ENCODE results near the gene DEPP1.

DEPP1 gene

DNA sequence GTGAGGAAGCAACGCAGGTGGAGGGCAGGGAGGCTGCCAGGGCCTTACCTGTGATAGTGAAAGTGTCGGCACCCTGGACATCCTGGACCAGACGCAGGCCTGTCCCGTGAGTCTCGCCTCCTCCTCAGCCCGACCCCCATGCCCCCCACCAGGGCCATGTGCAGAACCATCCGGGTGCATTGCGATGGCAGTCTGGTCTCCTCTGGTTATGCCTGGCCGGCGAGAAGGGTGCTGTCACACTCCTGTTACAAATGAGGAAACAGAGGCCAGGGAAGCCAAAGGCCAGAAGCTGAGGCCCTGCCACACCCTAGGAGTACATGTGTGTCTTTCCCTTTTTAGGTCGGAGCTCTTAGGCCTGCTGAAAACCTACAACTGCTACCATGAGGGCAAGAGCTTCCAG, 7.2 kb downstream of the DEPP1 start:
- Histone ChIP-seq H3K4me3 (ENCODE audit: low read length, poor library complexity, severe bottlenecking) (no peak overlapping the region), H3K4me1 (ENCODE audit: insufficient read depth, low read length, poor library complexity, severe bottlenecking) (peaks cover 55% of the 10 kb centered on the region), H3F3A (ENCODE audit: low read depth) (no peaks in the 10 kb centered on the region), H3K27me3 (ENCODE audit: insufficient read depth, low read length, poor library complexity, severe bottlenecking) (no peaks in the 10 kb centered on the region), H2AFZ (ENCODE audit: low read length) (no peak overlapping the region), H3K9me3 (ENCODE audit: insufficient read depth, low read depth, low read length) (no peaks in the 10 kb centered on the region), H3K9ac (ENCODE audit: low read depth, low read length, poor library complexity, severe bottlenecking) (no peak overlapping the region), H3K9me2 (replicated peaks; ENCODE audit: low read depth, low read length) (no peaks in the 10 kb centered on the region), H3K36me3 (ENCODE audit: insufficient read depth, low read length) (no peaks in the 10 kb centered on the region), H3K79me2 (ENCODE audit: insufficient read depth, low read length) (no peaks in the 10 kb centered on the region), H4K20me1 (ENCODE audit: insufficient read depth, low read length, poor library complexity, severe bottlenecking) (no peaks in the 10 kb centered on the region), H3K4me2 (ENCODE audit: low read depth, low read length, poor library complexity, severe bottlenecking) (no peak overlapping the region)
- TF ChIP-seq, protein P1, sequence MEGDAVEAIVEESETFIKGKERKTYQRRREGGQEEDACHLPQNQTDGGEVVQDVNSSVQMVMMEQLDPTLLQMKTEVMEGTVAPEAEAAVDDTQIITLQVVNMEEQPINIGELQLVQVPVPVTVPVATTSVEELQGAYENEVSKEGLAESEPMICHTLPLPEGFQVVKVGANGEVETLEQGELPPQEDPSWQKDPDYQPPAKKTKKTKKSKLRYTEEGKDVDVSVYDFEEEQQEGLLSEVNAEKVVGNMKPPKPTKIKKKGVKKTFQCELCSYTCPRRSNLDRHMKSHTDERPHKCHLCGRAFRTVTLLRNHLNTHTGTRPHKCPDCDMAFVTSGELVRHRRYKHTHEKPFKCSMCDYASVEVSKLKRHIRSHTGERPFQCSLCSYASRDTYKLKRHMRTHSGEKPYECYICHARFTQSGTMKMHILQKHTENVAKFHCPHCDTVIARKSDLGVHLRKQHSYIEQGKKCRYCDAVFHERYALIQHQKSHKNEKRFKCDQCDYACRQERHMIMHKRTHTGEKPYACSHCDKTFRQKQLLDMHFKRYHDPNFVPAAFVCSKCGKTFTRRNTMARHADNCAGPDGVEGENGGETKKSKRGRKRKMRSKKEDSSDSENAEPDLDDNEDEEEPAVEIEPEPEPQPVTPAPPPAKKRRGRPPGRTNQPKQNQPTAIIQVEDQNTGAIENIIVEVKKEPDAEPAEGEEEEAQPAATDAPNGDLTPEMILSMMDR (conservative IDR thresholded peaks at IDR 0.05; ENCODE audit: low read length): no peak
- TF ChIP-seq EZH2phosphoT487 (IDR thresholded peaks at IDR 0.05; ENCODE audit: borderline replicate concordance): no peak

DNA sequence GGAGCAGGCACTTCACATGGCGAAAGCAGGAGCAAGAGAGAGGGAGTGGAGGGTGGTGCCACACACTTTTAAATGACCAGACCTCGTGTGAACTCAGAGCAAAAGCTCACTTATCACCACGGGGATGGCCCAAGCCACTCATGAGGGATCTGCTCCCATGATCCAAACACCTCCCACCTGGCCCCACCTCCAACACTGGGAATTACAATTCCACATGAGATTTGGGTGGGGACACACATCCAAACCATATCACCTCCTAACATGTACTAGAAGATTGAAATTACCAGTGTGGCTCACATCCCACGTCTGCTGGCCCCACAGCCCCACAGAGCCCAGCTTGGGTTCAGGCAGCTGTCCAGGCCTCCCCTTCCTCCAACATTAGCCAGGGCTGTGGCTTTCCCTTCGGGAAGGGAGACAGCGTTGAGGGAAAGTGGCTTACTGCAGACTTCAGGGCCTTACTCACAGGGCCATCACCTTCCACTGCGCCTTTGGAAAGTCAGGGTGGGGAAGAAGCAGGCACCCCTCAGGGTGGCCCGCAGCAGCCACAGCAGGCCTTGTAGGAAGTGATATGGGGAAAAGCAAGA, 7.7 kb downstream of the DEPP1 start:
- Histone ChIP-seq H3K4me3 (ENCODE audit: low read length, poor library complexity, severe bottlenecking) (no peak overlapping the region), H3K27me3 (ENCODE audit: insufficient read depth, low read length, poor library complexity, severe bottlenecking) (no peaks in the 10 kb centered on the region), H3K4me1 (ENCODE audit: insufficient read depth, low read length, poor library complexity, severe bottlenecking) (peaks cover 57% of the 10 kb centered on the region), H2AFZ (ENCODE audit: low read length) (no peak overlapping the region), H3F3A (ENCODE audit: low read depth) (no peaks in the 10 kb centered on the region), H4K20me1 (ENCODE audit: insufficient read depth, low read length, poor library complexity, severe bottlenecking) (no peaks in the 10 kb centered on the region), H3K9ac (ENCODE audit: low read depth, low read length, poor library complexity, severe bottlenecking) (no peak overlapping the region), H3K4me2 (ENCODE audit: low read depth, low read length, poor library complexity, severe bottlenecking) (no peak overlapping the region), H3K79me2 (ENCODE audit: insufficient read depth, low read length) (no peaks in the 10 kb centered on the region), H3K9me2 (replicated peaks; ENCODE audit: low read depth, low read length) (no peaks in the 10 kb centered on the region), H3K36me3 (ENCODE audit: insufficient read depth, low read length) (no peaks in the 10 kb centered on the region), H3K9me3 (ENCODE audit: insufficient read depth, low read depth, low read length) (no peaks in the 10 kb centered on the region)
- no peak for TF ChIP-seq EZH2phosphoT487 (IDR thresholded peaks at IDR 0.05; ENCODE audit: borderline replicate concordance)
- TF ChIP-seq, protein P1 (conservative IDR thresholded peaks at IDR 0.05; ENCODE audit: low read length): no peak

DNA sequence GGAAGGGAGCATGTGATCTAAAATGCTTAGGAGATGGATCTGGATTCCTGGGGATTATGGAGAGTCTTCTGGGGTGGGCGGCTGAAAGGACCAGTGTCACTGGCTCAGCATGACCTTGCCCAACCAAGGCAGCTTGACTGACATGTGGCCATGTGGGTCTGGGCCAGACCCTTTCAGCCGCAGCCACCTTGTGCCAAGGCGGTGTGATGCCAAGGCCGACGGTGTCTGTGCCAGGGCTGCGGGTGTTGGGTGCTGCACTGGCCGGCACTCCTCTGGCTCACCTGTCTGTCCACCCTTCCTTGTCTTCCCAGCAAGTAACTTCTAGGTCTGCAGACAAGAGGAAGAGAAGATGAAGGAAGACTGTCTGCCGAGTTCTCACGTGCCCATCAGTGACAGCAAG, 8.8 kb downstream of the DEPP1 start:
- H3K4me2 ChIP-seq (ENCODE audit: low read depth, low read length, poor library complexity, severe bottlenecking): no peak overlapping the region
- no peak overlapping the region for H2AFZ ChIP-seq (ENCODE audit: low read length)
- H3K4me3 ChIP-seq (ENCODE audit: low read length, poor library complexity, severe bottlenecking): no peak overlapping the region
- no peaks in the 10 kb centered on the region for H3K9me3 ChIP-seq (ENCODE audit: insufficient read depth, low read depth, low read length)
- H3K79me2 ChIP-seq (ENCODE audit: insufficient read depth, low read length): no peaks in the 10 kb centered on the region
- no peaks in the 10 kb centered on the region for H3K9me2 ChIP-seq (replicated peaks; ENCODE audit: low read depth, low read length)
- H3K4me1 ChIP-seq (ENCODE audit: insufficient read depth, low read length, poor library complexity, severe bottlenecking): peaks cover 55% of the 10 kb centered on the region
- no peaks in the 10 kb centered on the region for H4K20me1 ChIP-seq (ENCODE audit: insufficient read depth, low read length, poor library complexity, severe bottlenecking)
- H3K9ac ChIP-seq (ENCODE audit: low read depth, low read length, poor library complexity, severe bottlenecking): no peak overlapping the region
- no peaks in the 10 kb centered on the region for H3F3A ChIP-seq (ENCODE audit: low read depth)
- TF ChIP-seq EZH2phosphoT487 (IDR thresholded peaks at IDR 0.05; ENCODE audit: borderline replicate concordance): no peak
- TF ChIP-seq, protein P1 (conservative IDR thresholded peaks at IDR 0.05; ENCODE audit: low read length): no peak
- no peaks in the 10 kb centered on the region for H3K27me3 ChIP-seq (ENCODE audit: insufficient read depth, low read length, poor library complexity, severe bottlenecking)
- H3K36me3 ChIP-seq (ENCODE audit: insufficient read depth, low read length): no peaks in the 10 kb centered on the region
